GM12865 (cell line): ENCODE measurements around the gene CD99L2.

Experiments used
- DNase-seq: peaks from one replicate; pipeline ENCODE4 v3.0.0; 2010; ENCODE audit warnings: low read depth
- H3K4me3 ChIP-seq: 2 replicates; pipeline ENCODE4 v1.5.1; 2011; ENCODE audit warnings: mild to moderate bottlenecking, low read depth, low read length, control low read depth
- TF ChIP-seq, protein P1 (sequence below): IDR thresholded peaks from 2 replicates; pipeline ENCODE4 v1.5.1; 2011; ENCODE audit warnings: low read length, control low read depth, low read depth, inconsistent platforms; ENCODE audit not compliant: insufficient read depth; ENCODE audit errors: missing control alignments

CD99L2 gene

DNA sequence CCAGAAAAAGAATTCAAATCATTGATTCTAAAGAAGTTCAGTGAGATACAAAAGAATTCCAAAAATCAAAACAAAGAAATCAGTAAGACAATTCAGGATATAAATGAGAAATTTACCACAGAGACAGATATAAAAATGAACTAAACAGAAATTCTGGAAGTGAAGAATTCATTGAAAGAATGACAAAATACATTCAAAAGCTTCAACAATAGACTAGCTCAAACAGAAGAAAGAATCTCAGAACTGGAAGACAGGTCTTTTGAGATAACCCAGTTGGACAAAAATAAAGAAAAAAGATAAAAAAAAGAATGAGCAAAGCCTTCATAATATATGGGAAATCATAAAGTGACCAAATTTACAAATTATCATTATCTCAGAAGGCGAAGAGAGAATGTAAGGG lies 41.7 kb downstream of the CD99L2 start:
- TF ChIP-seq, protein P1, sequence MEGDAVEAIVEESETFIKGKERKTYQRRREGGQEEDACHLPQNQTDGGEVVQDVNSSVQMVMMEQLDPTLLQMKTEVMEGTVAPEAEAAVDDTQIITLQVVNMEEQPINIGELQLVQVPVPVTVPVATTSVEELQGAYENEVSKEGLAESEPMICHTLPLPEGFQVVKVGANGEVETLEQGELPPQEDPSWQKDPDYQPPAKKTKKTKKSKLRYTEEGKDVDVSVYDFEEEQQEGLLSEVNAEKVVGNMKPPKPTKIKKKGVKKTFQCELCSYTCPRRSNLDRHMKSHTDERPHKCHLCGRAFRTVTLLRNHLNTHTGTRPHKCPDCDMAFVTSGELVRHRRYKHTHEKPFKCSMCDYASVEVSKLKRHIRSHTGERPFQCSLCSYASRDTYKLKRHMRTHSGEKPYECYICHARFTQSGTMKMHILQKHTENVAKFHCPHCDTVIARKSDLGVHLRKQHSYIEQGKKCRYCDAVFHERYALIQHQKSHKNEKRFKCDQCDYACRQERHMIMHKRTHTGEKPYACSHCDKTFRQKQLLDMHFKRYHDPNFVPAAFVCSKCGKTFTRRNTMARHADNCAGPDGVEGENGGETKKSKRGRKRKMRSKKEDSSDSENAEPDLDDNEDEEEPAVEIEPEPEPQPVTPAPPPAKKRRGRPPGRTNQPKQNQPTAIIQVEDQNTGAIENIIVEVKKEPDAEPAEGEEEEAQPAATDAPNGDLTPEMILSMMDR = no peak
- DNase-seq = no peak
- H3K4me3 ChIP-seq = no peak overlapping the region

DNA sequence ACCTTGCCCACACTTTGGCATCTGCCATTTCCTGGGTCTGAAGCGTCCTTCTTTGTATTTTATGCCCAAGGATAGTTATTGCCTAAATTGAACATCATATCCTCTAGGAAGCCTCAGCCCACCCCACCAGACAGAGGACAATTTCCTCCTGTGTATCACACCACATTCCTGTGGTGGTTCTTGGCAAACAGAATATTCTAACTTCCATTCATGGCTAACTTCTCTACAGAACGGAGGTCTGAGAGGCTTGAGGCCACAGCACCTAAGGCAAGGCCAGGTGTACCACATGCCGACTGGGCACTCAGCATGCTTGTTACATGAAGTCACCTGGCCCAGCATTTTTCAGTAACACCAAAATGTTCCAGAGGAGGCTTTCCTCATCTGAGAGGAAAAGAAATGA lies 42.4 kb downstream of the CD99L2 start:
- H3K4me3 ChIP-seq = no peak overlapping the region

DNA sequence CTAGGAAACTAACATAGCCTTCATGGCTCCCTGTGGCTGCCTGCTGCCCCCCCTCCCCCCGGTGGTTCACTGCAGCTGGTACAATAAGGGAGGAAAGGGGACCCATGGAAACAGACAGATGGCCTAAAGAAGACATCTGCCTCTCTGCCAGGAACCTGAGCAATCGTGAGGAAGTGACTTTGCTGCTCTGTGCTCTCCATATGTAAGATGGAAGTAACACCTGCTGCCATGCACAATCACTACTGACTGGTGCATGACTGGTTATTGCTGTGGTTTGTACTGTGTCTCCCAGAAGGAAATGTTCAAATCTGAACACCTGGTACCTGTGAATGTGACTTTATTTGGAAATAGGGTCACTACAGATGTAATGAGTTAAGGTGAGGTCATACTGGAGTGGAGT lies 43.6 kb downstream of the CD99L2 start:
- H3K4me3 ChIP-seq = no peak overlapping the region
- TF ChIP-seq, protein P1 = no peak
- DNase-seq = peak; percentile 27

More for the DNA sequence above, 42.4 kb downstream of the CD99L2 start:
- no peak for DNase-seq
- TF ChIP-seq, protein P1 = no peak

DNA sequence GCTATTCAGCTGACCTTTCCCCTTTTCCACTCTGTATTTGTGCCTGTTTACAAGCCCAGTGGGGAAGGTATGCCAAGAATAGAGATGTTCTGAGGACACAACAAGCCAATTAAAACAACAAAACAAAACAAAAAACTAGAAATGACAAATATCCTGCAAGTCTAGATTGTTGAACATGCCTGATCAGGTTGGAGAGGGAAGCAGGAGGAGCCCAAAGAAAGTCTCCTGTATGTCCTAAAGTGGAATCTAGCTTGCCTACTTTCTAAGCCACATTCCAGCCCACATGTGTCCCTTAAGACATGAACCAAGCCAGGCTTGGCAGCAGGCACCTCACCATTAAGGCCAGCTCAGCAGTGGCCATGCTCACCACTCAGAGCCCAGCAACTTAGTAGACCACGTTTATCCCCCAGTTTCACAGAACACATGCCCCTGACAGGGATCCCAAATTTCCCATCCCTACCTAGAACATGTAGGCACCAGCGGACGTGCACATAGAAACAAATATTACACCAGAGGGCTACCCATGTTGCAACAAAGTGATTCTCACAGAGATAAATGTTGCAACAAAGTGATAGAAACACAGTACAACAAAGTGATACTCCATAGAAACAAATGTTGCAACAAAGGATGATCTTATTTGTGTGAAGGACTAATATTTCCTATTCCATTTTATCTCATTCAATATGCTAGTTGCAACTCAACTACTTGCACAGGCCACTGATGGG lies 48.3 kb downstream of the CD99L2 start:
- TF ChIP-seq, protein P1 = no peak
- DNase-seq = no peak
- no peak overlapping the region for H3K4me3 ChIP-seq

DNA sequence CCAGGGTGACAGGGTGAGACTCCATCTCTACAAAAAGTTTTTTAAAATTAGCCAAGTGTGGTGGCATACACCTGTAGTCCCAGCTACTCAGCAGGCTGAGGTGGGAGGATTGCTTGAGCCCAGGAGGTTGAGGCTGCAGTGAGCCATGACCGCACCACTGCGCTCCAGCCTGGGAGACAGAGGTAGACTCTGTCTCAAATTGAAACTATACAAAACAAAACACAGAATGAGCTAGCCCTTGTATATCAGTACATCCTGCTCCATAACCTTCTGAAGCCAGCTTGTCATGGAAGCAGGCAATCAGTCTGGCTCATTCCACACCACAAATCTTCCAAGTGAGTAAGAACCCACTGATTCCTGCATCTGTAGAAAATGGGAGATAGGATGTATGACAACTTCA lies 49.0 kb downstream of the CD99L2 start:
- TF ChIP-seq, protein P1 = no peak
- H3K4me3 ChIP-seq = no peak overlapping the region
- peak; percentile 30 for DNase-seq

DNA sequence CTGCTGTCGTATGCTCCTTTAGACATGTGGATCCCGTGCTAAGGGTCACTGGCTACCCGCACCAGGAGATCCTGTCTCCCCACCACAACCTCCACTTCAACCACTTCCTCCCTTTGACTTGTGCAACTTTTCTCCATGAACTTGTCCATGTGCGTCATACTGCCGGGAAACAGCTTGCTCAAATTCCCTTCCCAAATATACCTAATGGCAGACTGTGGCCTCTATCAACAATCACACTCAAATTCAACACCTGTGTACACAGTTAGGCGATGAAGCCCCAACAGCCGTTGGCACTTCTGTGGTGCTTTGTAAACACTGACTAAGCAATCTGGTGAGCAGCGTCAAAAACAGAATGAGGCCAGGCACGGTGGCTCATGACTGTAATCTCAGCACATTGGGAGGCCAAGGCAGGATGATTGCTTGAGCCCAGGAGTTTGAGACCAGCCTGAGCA lies 49.5 kb downstream of the CD99L2 start:
- no peak for DNase-seq
- H3K4me3 ChIP-seq = no peak overlapping the region
- TF ChIP-seq, protein P1 = no peak

DNA sequence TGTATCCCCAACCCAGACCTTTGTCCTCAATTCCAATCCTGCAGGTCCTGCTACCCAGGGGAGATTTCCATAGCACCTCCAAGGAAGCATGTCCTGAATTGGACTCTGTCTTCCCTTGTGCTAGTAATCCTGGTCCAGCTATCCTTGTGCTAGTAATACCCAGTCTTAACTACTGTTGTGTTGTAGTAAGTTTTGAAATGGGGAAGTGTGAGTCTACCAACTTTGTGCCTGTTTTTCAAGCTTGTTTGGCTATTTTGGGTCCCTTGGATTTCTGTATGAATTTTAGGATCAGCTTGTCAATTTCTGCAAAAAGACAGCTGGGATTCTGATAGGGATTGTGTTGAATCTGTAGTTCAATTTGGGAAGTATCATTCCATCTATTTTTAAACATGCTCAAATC lies 51.4 kb downstream of the CD99L2 start:
- TF ChIP-seq, protein P1 = no peak
- DNase-seq = no peak
- no peak overlapping the region for H3K4me3 ChIP-seq
